HEK293 (cell line): ENCODE data around the gene BEST3.

Source experiments
- BCL11A ChIP-seq: fragments of 450-650 bp; formaldehyde crosslinking; IDR thresholded peaks from 2 replicates; pipeline ENCODE4 v1.5.1; 2016; ENCODE audit warnings: low read depth, missing biosample characterization, missing genetic modification characterization
- CTCF ChIP-seq: fragments of 450-650 bp; formaldehyde crosslinking; IDR thresholded peaks from 2 replicates; pipeline ENCODE4 v1.5.1; 2016; ENCODE audit warnings: missing biosample characterization, missing genetic modification characterization
- MEIS1 ChIP-seq: sonication (generic); formaldehyde crosslinking; IDR thresholded peaks from 2 replicates; pipeline ENCODE4 v1.8.1; 2022; ENCODE audit warnings: missing genetic modification reagents, mild to moderate bottlenecking, borderline replicate concordance
- SP2 ChIP-seq: fragments of 450-650 bp; formaldehyde crosslinking; IDR thresholded peaks from 2 replicates; pipeline ENCODE4 v1.5.1; 2016; ENCODE audit warnings: missing biosample characterization, missing genetic modification characterization
- ZNF10 ChIP-seq: fragments of 450-650 bp; formaldehyde crosslinking; IDR thresholded peaks from 2 replicates; pipeline ENCODE4 v1.5.1; 2017; ENCODE audit warnings: missing biosample characterization, missing genetic modification characterization
- ZNF121 ChIP-seq: fragments of 450-650 bp; formaldehyde crosslinking; IDR thresholded peaks from 2 replicates; pipeline ENCODE4 v1.5.1; 2016; ENCODE audit warnings: missing biosample characterization, missing genetic modification characterization
- ZNF175 ChIP-seq: fragments of 450-650 bp; formaldehyde crosslinking; IDR thresholded peaks from 2 replicates; pipeline ENCODE4 v1.5.1; 2016; ENCODE audit warnings: missing biosample characterization, missing genetic modification characterization
- ZNF416 ChIP-seq: fragments of 450-650 bp; formaldehyde crosslinking; IDR thresholded peaks from 2 replicates; pipeline ENCODE4 v1.5.1; 2016; ENCODE audit warnings: missing biosample characterization, missing genetic modification characterization
- ZNF513 ChIP-seq: fragments of 450-650 bp; IDR thresholded peaks from 2 replicates; pipeline ENCODE4 v1.5.1; 2018; ENCODE audit warnings: missing biosample characterization, missing genetic modification characterization
- ZNF629 ChIP-seq: fragments of 450-650 bp; formaldehyde crosslinking; IDR thresholded peaks from 2 replicates; pipeline ENCODE4 v1.5.1; 2017; ENCODE audit warnings: missing biosample characterization, missing genetic modification characterization
- ZNF776 ChIP-seq: fragments of 450-650 bp; formaldehyde crosslinking; IDR thresholded peaks from 2 replicates; pipeline ENCODE4 v1.5.0; 2017; ENCODE audit warnings: missing biosample characterization, missing genetic modification characterization, borderline replicate concordance
- ZNF792 ChIP-seq: fragments of 450-650 bp; formaldehyde crosslinking; IDR thresholded peaks from 2 replicates; pipeline ENCODE4 v1.5.1; 2016; ENCODE audit warnings: missing biosample characterization, missing genetic modification characterization

- TF ChIP-seq ZNF629 (tag by site-specific recombination) (no peak), MEIS1 (no peak), ZNF513 (tag by site-specific recombination) (no peak), ZNF776 (tag by site-specific recombination) (no peak), SP2 (no peak), CTCF (no peak), ZNF792 (no peak), ZNF175 (no peak), ZNF121 (tag by site-specific recombination) (no peak), ZNF416 (tag by site-specific recombination) (no peak), BCL11A (tag by site-specific recombination) (no peak), ZNF10 (tag by site-specific recombination) (no peak)
Observed at GRCh38 chr12:69620077-69620476, 79.0 kb downstream of the BEST3 start.
